K562 (cell line): ENCODE data around the gene LRP2.

Experiments
- HNRNPK ChIP-seq: fragments of 200-400 bp; formaldehyde crosslinking; IDR thresholded peaks from one replicate; pipeline ENCODE4 v1.6.1; 2018; ENCODE audit warnings: mild to moderate bottlenecking, low read depth, low read length; ENCODE audit not compliant: poor library complexity, severe bottlenecking
- JUND ChIP-seq, 2 experiments: IDR thresholded peaks; 2 replicates in 1 of 2; 3 replicates in 1 of 2; pipeline ENCODE4 v1.6.1; 2011; ENCODE audit warnings: borderline replicate concordance in 2 of 2, low read depth in 2 of 2, low read length in 2 of 2, improper control_type of control experiment in 1 of 2, missing biosample characterization in 1 of 2, missing genetic modification characterization in 1 of 2, missing genetic modification reagents in 1 of 2
- MIER1 ChIP-seq: fragments of 450-650 bp; IDR thresholded peaks from 2 replicates; pipeline ENCODE4 v1.6.1; 2016; ENCODE audit warnings: antibody characterized with exemption, mild to moderate bottlenecking, low read depth
- SMARCC2 ChIP-seq: fragments of 450-650 bp; IDR thresholded peaks from 2 replicates; pipeline ENCODE4 v1.6.1; 2017; ENCODE audit warnings: antibody characterized with exemption, moderate library complexity, mild to moderate bottlenecking, low read depth
- TCF7L2 ChIP-seq: fragments of 150-350 bp; IDR thresholded peaks from 2 replicates; pipeline ENCODE4 v1.6.1; 2016; ENCODE audit warnings: low read depth, mild to moderate bottlenecking, low read length, moderate library complexity
- ZNF785 ChIP-seq: fragments of 250-450 bp; sonication (Bioruptor Pico); IDR thresholded peaks from 2 replicates; pipeline ENCODE4 v1.4.0; 2020; ENCODE audit warnings: mild to moderate bottlenecking
- TF ChIP-seq, protein P1 (sequence below): fragments of 450-650 bp; IDR thresholded peaks from 2 replicates; pipeline ENCODE4 v1.6.1; 2014; ENCODE audit warnings: low read depth, mild to moderate bottlenecking, moderate library complexity, borderline replicate concordance
- TF ChIP-seq, protein P2 (sequence below): fragments of 250-450 bp; sonication (Bioruptor Pico); IDR thresholded peaks from 2 replicates; pipeline ENCODE4 v1.5.0; 2021; ENCODE audit warnings: mild to moderate bottlenecking, moderate library complexity

DNA sequence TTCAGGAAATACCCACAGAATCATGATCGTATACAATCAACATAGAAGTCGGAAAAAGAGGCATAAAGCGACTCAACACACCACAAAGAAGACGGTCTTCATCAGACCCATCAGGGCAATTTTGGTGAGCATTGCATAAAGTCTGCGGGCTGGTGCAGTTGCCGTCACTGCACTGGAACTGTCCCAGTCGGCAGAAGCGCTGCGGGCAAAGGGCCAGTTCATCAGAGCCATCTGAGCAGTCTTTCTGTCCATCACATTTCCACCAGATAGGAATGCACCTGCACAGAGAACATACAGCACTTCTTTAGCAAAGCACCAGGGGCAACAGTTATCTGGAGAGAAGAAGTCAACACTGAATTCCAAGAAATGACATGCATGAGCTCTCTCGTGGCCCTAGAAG lies 187.2 kb downstream of the LRP2 start:
- TF ChIP-seq, protein P1, sequence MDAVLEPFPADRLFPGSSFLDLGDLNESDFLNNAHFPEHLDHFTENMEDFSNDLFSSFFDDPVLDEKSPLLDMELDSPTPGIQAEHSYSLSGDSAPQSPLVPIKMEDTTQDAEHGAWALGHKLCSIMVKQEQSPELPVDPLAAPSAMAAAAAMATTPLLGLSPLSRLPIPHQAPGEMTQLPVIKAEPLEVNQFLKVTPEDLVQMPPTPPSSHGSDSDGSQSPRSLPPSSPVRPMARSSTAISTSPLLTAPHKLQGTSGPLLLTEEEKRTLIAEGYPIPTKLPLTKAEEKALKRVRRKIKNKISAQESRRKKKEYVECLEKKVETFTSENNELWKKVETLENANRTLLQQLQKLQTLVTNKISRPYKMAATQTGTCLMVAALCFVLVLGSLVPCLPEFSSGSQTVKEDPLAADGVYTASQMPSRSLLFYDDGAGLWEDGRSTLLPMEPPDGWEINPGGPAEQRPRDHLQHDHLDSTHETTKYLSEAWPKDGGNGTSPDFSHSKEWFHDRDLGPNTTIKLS: no peak
- TF ChIP-seq, protein P2, sequence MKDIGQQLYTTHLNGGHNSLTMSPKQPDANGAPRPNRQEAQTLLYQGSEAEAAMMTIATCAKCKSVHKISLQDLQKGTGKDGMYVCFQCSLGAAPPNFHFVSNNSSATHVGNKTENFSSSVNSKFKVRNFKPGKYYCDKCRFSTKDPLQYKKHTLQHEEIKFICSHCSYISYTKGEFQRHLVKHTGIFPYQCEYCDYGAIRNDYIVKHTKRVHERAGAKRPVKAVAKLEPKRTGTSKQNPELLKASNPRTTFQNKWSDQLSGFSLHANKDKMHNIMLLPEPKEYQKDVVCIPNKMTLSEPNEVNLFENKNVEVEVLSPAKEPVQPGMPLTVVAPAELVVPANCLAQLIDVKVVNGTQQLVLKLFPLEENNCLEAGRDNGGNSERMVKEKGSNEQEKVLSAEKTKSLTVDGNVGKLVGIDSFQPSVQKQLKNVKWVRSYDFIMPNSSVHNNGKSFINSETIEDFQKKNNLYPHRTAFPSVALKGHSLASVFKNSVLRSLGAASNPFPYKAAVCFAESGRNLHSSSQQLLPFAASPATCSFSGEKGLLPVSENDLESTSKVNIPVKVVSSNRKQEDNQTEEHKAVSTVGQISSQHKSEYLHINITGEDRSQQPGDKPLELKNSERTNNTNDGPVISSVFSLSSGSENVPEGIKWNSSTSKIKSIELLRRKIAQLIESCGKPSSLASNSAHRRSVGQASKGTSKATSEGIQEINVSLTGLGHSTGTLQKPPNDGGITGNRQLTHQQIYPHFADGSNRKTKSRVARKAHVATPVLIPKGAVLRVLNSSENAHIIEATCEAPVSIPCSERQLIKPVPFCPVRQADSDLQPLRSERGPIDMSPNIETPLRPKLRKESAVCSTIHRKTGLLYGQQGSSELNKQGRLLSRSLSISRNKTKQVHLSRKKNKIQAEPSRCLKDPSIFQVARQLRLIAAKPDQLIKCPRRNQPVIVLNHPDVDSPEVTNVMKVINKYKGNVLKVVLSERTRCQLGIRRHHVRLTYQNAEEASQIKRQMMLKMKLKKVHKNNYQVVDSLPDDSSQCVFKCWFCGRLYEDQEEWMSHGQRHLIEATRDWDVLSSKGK (CRISPR knock-in tag): no peak
- TF ChIP-seq SMARCC2: no peak
- no peak for TF ChIP-seq MIER1
- TF ChIP-seq JUND (IDR thresholded peaks at IDR 0.05; ENCODE audit: borderline replicate concordance, low read depth, low read length): no peak
- no peak for TF ChIP-seq JUND (tag; IDR thresholded peaks at IDR 0.05; ENCODE audit: borderline replicate concordance, low read depth, low read length)
- no peak for TF ChIP-seq ZNF785 (CRISPR knock-in tag)
- TF ChIP-seq TCF7L2: no peak
- TF ChIP-seq HNRNPK: no peak
